Stimulated activated naive CD4-positive, alpha-beta T cell (primary cell): Measurements from ENCODE around the gene LRFN2.

Experiments
- DNase-seq, 6 experiments: peaks; one replicate each; lab custom pipeline; 2025; lab: John Stamatoyannopoulos, UW

The LRFN2 gene

GRCh38 chr6:40436685-40437604, 150.2 kb downstream of the LRFN2 start:
- no peak for DNase-seq

DNA sequence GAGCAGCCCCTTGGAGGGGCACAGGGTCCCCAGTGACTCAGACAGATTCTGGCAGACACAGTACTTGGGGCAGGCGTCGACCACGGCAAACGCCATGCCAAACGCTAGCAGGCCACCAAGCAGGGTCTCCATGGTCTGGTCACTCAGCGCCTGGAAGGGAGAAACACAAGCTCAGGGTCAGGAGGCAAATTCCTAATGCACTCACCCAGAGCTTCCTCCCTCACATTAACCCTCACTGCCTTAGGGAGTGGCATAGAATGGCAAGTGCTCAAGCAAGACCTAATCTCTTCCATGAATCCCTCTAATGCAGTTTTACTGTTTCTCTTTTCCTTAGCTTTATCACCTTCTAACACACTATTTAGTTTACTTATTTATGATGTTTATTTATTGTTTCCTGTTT, 154.2 kb downstream of the LRFN2 start:
- DNase-seq: no peak

GRCh38 chr6:40431706-40432105, 155.5 kb downstream of the LRFN2 start:
- no peak for DNase-seq

DNA sequence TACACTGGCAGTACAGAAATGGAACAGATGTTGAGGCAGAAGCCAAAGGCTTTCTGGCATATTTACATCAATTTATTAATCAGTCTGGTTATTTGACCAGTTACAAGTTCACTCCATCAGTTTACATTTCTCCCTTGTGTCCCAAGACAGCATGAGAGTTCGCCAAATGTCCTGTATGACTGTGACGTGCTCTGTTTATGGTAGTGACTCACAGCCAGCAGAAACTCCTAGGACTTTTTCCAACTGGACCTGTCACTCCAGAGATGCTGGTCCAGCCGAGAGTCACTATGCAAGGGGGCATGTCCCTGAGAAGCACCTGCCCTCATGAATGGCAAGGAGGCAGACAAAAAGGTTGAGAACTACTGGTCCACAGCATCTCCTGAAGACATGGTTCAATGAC, 160.0 kb downstream of the LRFN2 start:
- no peak for DNase-seq

- DNase-seq: no peak
These were observed 160.7 kb downstream of the LRFN2 start for GRCh38 chr6:40426346-40427066.

GRCh38 chr6:40425192-40425919, 161.8 kb downstream of the LRFN2 start:
- no peak for DNase-seq

GRCh38 chr6:40422046-40422445, 165.1 kb downstream of the LRFN2 start:
- DNase-seq: no peak

- DNase-seq: no peak
These were observed 167.0 kb downstream of the LRFN2 start for GRCh38 chr6:40419946-40420728.

DNA sequence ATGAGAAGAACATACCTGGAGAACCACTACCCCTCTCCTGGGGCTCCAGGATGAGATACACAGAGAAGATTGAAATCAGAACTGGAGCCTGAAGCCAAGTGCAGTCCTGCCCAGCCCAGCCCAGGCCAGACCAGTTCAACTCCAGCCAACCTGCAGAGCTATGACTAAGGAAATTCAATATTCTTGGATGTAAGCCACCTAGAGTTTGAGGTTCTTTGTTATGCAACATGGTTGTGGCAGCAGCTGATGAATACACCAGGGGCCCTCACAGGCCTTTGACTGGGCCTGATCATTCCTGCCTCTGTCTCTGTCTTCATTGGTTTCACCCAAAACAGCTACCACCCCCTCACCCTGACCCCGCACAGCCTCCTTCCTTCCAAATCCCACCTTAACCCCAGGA, 167.8 kb downstream of the LRFN2 start:
- no peak for DNase-seq

DNA sequence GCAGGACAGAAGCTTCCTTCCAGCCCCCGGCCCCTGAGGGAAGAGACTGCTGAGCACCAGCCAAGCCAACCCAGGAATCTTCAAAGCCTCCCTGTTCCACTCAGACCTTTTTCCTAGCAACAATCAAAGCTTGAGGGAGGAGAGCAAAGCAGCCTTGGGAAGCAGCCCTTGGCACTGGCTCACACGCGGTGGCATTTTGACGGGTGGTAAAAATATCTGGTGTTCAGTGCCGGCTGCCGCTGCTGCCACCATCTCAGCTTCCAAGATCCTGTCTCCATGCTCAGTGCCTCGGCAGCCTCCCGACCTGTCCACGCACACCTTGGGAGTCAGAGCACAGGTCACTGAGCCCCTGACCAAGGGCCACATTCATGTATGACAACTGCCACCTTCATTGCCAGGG, 170.1 kb downstream of the LRFN2 start:
- no peak for DNase-seq

DNA sequence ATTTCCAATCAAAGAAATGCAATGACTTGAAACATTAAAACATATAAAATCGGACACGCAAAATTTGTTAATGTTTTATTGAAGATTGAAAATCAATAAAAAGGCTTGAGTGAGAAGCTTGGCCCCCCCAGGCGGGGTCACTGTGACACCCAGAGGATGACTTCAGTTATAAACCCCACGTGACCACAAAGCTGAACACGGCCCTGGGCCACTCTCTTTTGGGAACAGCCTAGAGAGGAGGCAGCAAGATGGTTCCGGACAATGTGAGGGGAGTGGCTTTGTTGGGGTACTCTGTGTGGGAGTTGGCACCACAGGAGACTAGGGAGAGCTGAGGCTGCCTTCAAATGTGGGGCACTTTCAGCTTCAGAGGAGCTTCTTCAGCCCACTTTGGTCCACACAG, 172.5 kb downstream of the LRFN2 start:
- no peak for DNase-seq

DNA sequence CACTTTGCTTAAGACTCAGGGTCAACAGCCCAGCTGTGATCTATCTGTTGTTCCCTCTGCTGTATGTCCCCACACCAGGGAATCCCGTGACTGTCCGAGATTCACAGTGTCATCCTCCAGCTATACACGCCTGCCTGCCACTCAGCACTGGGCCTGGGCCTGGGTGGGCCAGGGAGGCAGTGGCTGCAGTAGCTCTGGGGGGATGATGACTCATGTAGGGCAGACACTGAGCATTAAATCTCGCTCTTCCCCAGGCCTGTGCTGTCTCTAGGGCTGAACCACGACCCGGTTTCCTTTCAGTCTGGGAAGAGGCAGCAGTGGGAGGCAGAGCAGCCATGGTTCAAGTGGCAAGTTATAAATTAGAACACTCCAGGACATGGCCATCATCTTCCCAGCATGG, 173.9 kb downstream of the LRFN2 start:
- DNase-seq: no peak

DNA sequence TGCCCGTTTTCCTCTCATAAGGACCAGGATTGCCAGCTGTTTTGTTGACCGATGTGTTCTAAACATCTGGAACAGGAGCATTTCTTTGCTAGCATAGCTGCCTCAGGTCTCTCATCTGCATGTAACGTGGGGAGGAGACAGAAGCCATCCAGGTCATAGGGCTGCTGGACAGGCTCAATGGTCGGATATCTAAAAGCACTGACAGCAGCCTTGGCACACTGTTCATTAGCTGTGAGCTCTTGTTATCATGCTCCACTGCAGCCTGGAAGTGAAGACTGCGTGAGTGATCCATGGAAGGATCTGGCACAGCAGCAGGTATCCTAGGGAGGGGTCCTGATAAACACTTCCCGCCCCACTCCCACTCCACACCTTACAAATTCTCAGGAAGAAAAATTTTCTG, 175.3 kb downstream of the LRFN2 start:
- DNase-seq: no peak

DNA sequence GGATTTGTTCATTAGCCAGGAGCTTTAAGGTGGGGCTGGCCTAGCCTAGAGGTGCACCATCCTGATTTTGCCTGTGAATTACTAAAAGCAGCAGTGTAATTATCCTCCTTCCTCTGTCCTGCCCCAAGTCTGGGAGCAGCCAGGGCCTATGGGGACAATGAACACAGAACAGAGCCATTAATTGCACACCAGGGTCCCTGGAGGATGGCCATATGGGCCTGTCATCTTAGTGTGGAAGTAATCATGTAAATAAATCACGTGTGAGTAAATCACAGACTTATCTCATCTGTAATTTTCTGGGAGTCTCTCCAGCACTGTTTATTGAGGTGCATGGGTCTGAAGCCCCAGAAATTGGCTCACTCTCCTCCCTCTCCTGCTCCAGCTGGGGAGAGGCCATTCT, 176.3 kb downstream of the LRFN2 start:
- no peak for DNase-seq

DNA sequence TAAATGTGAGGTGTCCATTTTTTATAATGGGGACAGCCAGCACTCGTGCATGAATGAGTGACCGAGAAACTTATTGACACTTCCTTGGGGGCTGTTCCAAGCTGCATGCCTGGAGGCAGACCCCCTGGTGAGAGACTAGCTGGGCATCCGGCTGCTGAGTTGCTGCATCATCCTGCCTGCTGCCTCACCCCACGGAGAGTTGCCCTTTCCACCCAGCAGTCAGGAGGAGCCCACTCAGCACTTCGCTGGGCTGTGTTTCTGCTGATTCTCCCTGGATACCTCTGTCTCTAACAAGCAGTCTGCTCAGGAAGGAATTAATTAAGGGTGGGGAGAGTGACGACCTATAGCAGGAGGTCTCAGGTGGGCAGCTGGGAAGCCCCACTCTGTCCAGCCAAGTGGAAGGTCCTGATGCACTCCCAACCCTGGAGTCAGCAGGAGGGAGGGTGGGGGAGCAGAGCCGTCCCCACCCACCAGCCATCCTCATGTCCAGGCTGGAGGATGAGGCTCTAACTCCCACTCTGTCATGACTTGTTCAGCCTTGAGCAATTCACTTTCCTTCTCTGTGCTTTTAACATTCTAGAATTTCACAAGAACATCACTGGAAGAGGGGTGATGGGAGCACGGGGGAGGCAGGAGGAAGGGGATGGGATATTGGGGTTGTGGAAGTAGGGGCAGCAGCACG, 177.3 kb downstream of the LRFN2 start:
- DNase-seq: no peak

DNA sequence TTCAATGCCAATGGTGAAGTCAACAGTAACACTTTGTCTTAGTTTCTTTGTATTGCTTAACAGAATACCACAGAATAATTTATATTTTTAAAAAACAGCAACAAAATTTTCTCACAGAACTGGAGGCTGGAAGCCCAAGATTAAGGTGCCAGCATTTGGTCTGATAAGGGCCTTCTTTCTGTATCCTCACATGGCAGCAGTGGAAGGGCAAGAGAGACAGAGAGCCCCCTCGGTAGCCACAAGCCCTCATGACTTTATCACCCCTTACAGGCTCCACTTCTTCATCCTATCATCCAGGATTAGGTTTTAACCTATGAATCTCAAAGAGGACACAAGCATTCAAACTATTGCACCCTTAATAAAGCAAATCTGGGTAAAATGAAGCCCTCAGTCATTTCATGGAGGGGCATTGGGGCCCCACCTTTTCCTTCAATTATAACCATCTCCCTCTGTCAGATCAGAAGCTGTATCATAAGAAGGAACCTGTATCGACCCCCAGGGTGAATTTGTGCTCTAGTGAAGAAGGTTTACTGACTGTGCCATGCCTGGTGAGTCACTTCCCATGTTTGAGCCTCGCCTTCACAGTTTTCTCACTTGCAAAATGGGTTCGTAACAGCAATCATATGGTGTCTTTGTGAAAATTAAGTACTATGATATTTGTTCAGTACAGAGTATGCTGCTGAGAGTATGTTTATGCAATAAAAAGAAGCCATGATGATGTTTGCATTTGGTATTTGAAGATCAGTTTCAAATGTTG, 178.2 kb downstream of the LRFN2 start:
- DNase-seq: no peak

- DNase-seq: no peak
These were observed 179.9 kb downstream of the LRFN2 start for GRCh38 chr6:40407239-40407638.

DNA sequence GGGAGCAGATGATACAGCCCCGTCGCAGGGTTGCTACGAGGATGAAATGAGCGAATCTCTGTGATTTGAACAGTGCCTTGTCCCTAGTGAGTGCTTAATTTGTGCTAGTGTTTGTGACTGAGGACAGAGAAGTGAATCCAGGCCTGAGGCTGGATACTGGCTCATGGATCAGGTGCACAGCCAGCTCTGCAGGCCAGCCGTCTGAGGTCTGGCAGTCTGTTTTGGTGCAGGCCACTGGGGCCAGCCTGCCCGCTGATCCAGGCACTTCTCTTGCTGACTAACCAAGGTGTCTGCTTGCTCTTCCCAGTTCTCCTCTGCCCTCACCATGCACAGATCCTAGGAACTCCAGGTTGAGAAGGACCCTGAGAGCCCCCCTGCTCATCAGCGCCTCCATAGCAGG, 181.0 kb downstream of the LRFN2 start:
- no peak for DNase-seq

DNA sequence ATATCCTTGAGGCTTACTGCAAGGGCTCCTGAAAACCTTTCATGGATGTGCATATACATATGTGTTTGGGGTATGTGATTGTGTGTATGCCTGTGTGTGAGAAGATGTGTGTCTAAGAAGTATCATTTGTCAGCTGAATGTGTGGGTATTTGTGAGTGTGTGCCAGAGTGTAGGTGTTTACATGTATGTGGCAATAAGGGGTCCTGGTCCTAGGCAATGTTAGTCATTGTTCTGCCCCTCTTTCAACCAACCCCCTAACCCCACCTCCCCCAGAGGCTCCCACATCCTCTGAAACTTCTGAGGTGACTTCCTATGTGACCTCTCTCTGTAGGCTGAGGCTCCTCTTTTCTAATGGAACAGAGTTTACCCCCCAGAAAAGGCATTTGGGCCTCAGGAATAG, 186.4 kb downstream of the LRFN2 start:
- no peak for DNase-seq

GRCh38 chr6:40399888-40400457, 187.2 kb downstream of the LRFN2 start:
- DNase-seq: no peak
